Calu3 (cell line): ENCODE data around the gene KLHL6. TPM values are rescaled to one million over a fixed set of nuclear protein-coding genes. Genes with fewer than 3 reads are reported as not detected.

Experiments
- BruUV-seq: library from RNA; stranded (reverse); fragments of 400-500 nt; replicated peaks from 2 replicates; lab custom pipeline; 2021; lab: Mats Ljungman, UMichigan
- CTCF ChIA-PET: fragments of 300-600 bp; sonication (Branson Sonifier 250); formaldehyde crosslinking; loops from one replicate; lab custom pipeline; 2022; ENCODE audit warnings: antibody characterized with exemption; lab: Charles Lee
- DNase-seq: peaks from one replicate; pipeline ENCODE4 v3.0.0; 2022
- H3K27ac Mint-ChIP-seq: one replicate; pipeline ENCODE4 v1.8.0; 2022; ENCODE audit warnings: mixed read lengths; ENCODE audit not compliant: unreplicated experiment
- H3K27me3 Mint-ChIP-seq: one replicate; pipeline ENCODE4 v1.8.0; 2022; ENCODE audit warnings: mixed read lengths; ENCODE audit not compliant: unreplicated experiment
- H3K36me3 Mint-ChIP-seq: one replicate; pipeline ENCODE4 v1.8.0; 2022; ENCODE audit warnings: mild to moderate bottlenecking, moderate library complexity, mixed read lengths; ENCODE audit not compliant: insufficient read depth, unreplicated experiment
- H3K4me1 Mint-ChIP-seq: one replicate; pipeline ENCODE4 v1.8.0; 2022; ENCODE audit warnings: mild to moderate bottlenecking, low read depth, mixed read lengths; ENCODE audit not compliant: unreplicated experiment
- H3K4me3 Mint-ChIP-seq: one replicate; pipeline ENCODE4 v1.8.0; 2022; ENCODE audit warnings: mild to moderate bottlenecking, low read depth, moderate library complexity, mixed read lengths; ENCODE audit not compliant: unreplicated experiment
- H3K9me3 Mint-ChIP-seq: one replicate; pipeline ENCODE4 v1.8.0; 2022; ENCODE audit warnings: low read depth, mixed read lengths; ENCODE audit not compliant: unreplicated experiment
- CTCF ChIP-seq: fragments of 200-600 bp; IDR thresholded peaks from one replicate; pipeline ENCODE4 v1.8.0; 2022; ENCODE audit warnings: antibody characterized with exemption; ENCODE audit not compliant: unreplicated experiment
- intact Hi-C: fragments of 100-400 bp; cut with micrococcal nuclease; formaldehyde crosslinking; loops from one replicate; pipeline ENCODE4 v1.10.0; 2022; ENCODE audit not compliant: unreplicated experiment
- total RNA-seq: library from RNA; stranded (reverse); gene quantifications from 2 replicates; pipeline ENCODE4 v1.2.3, GENCODE V29; 2022

KLHL6 gene
- total RNA-seq, 1 experiment from 2014 or later: not detected

- H3K27me3 Mint-ChIP-seq: peaks cover 22% of the 10 kb centered on the region
- no TSS peak for BruUV-seq
- H3K4me1 Mint-ChIP-seq: no peaks in the 10 kb centered on the region
- no peak for DNase-seq
- TF ChIP-seq CTCF: no peak
- no peaks in the 10 kb centered on the region for H3K36me3 Mint-ChIP-seq
- CTCF ChIA-PET: interaction anchor here (1.4 kb wide), 1 partner anchor 85 kb away, joined by 4 read pairs; no protein-coding TSS in a partner anchor
- intact Hi-C loops: no loop called here
- no peak overlapping the region for H3K4me3 Mint-ChIP-seq
- H3K9me3 Mint-ChIP-seq: no peaks in the 10 kb centered on the region
- H3K27ac Mint-ChIP-seq: no peak overlapping the region
Observed at GRCh38 chr3:183475016-183475763, 80.3 kb downstream of the KLHL6 start.

- DNase-seq: no peak
- H3K4me3 Mint-ChIP-seq: no peak overlapping the region
- no peaks in the 10 kb centered on the region for H3K36me3 Mint-ChIP-seq
- no peak overlapping the region for H3K27ac Mint-ChIP-seq
- TF ChIP-seq CTCF: no peak
- peaks cover 22% of the 10 kb centered on the region for H3K27me3 Mint-ChIP-seq
- H3K4me1 Mint-ChIP-seq: no peaks in the 10 kb centered on the region
- BruUV-seq: no TSS peak
- CTCF ChIA-PET: interaction anchor here (1.2 to 1.4 kb wide), 2 partner anchors 87 to 293 kb away, joined by 3 to 4 read pairs; no protein-coding TSS in a partner anchor
- intact Hi-C loops: loop anchor here (5.0 kb wide), 1 partner anchor 352 kb away; no protein-coding TSS in a partner anchor
- H3K9me3 Mint-ChIP-seq: no peaks in the 10 kb centered on the region
Observed at GRCh38 chr3:183473969-183474368, 81.5 kb downstream of the KLHL6 start.

DNA sequence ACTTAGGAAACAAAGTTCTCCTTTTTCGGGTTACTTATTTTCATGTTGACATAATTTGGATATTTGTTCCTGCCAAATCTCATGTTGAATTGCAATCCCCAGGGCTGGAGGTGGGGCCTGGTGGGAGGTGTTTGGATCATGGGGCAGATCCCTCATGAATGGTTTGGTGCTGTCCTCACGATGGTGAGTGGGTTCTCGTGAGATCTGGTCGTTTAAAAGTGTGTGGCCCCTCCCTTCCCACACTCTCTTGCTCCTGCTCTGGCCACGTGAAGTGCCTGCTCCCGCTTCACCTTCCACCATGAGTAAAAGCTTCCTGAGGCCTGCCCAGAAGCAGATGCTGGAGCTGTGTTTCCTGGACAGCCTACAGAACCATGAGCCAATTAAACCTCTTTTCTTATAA lies 83.4 kb downstream of the KLHL6 start:
- CTCF ChIA-PET: interaction anchor here (0.6 kb wide), 1 partner anchor 344 kb away, joined by 4 read pairs; no protein-coding TSS in a partner anchor
- Mint-ChIP-seq H3K27me3 (peaks cover 22% of the 10 kb centered on the region), H3K9me3 (no peaks in the 10 kb centered on the region), H3K4me3 (no peak overlapping the region), H3K36me3 (no peaks in the 10 kb centered on the region), H3K27ac (no peak overlapping the region), H3K4me1 (no peaks in the 10 kb centered on the region)
- no peak for TF ChIP-seq CTCF
- no TSS peak for BruUV-seq
- intact Hi-C loops: loop anchor here (5.0 kb wide), 1 partner anchor 350 kb away; no protein-coding TSS in a partner anchor
- DNase-seq: no peak

- Mint-ChIP-seq H3K9me3 (no peaks in the 10 kb centered on the region), H3K27me3 (peaks cover 16% of the 10 kb centered on the region), H3K4me1 (no peaks in the 10 kb centered on the region), H3K27ac (no peak overlapping the region), H3K36me3 (no peaks in the 10 kb centered on the region), H3K4me3 (no peak overlapping the region)
- intact Hi-C loops: loop anchor here (2.0 to 5.0 kb wide), 2 partner anchors 169 to 230 kb away; partner anchors contain the start of gene KLHL24
- DNase-seq: no peak
- no peak for TF ChIP-seq CTCF
- CTCF ChIA-PET: interaction anchor here (0.8 to 1.4 kb wide), 4 partner anchors 80 to 299 kb away, joined by 3 to 6 read pairs (median 4); partner anchors contain the start of gene YEATS2
- no TSS peak for BruUV-seq
Observed at GRCh38 chr3:183468424-183468823, 87.1 kb downstream of the KLHL6 start.
